PC-9 (cell line): ENCODE measurements around the gene MMP7.

Experiments used
- CTCF ChIP-seq: fragments of 200-600 bp; sonication (generic); conservative IDR thresholded peaks from 2 replicates; pipeline ENCODE4 v1.6.1; 2017; ENCODE audit warnings: mixed run types, antibody characterized with exemption, mild to moderate bottlenecking, moderate library complexity
- EZH2 ChIP-seq: fragments of 200-600 bp; sonication (generic); IDR thresholded peaks from 2 replicates; pipeline ENCODE4 v1.8.0; 2017; ENCODE audit warnings: antibody characterized with exemption, low read depth

- TF ChIP-seq CTCF (no peak), EZH2 (no peak)
These were observed 20.7 kb upstream of the MMP7 start for GRCh38 chr11:102551169-102551781.
